Loucy (cell line): ENCODE measurements around the gene AVPR1A.

Experiments
- H2AFZ ChIP-seq: fragments of 200-600 bp; sonication (generic); 2 replicates; pipeline ENCODE4 v1.6.0; 2016; ENCODE audit warnings: antibody characterized with exemption, mild to moderate bottlenecking, low read length, moderate library complexity
- H3F3A ChIP-seq: fragments of 200-600 bp; 2 replicates; pipeline ENCODE4 v1.6.0; 2016; ENCODE audit warnings: antibody characterized with exemption, low read depth, mild to moderate bottlenecking
- H3K27me3 ChIP-seq: fragments of 200-600 bp; sonication (generic); 2 replicates; pipeline ENCODE4 v1.6.1; 2014; ENCODE audit warnings: low read length, mild to moderate bottlenecking; ENCODE audit not compliant: insufficient read depth, poor library complexity, severe bottlenecking
- H3K36me3 ChIP-seq: fragments of 200-600 bp; sonication (generic); 2 replicates; pipeline ENCODE4 v1.6.1; 2016; ENCODE audit warnings: low read length; ENCODE audit not compliant: insufficient read depth
- H3K4me1 ChIP-seq: fragments of 200-600 bp; sonication (generic); 2 replicates; pipeline ENCODE4 v1.5.1; 2014; ENCODE audit warnings: low read length, mild to moderate bottlenecking; ENCODE audit not compliant: insufficient read depth, poor library complexity, severe bottlenecking
- H3K4me2 ChIP-seq: fragments of 200-600 bp; sonication (generic); 2 replicates; pipeline ENCODE4 v1.6.0; 2014; ENCODE audit warnings: antibody characterized with exemption, low read length, low read depth, mild to moderate bottlenecking; ENCODE audit not compliant: poor library complexity, severe bottlenecking
- H3K4me3 ChIP-seq: fragments of 200-600 bp; sonication (generic); 2 replicates; pipeline ENCODE4 v1.5.1; 2014; ENCODE audit warnings: low read length, mild to moderate bottlenecking, mixed read lengths; ENCODE audit not compliant: poor library complexity, severe bottlenecking
- H3K79me2 ChIP-seq: fragments of 200-600 bp; sonication (generic); 2 replicates; pipeline ENCODE4 v1.6.1; 2014; ENCODE audit warnings: low read length; ENCODE audit not compliant: insufficient read depth
- H3K9ac ChIP-seq: fragments of 200-600 bp; sonication (generic); 2 replicates; pipeline ENCODE4 v1.6.0; 2014; ENCODE audit warnings: mild to moderate bottlenecking, low read depth, low read length, moderate library complexity; ENCODE audit not compliant: poor library complexity, severe bottlenecking
- H3K9me2 ChIP-seq: fragments of 200-600 bp; sonication (generic); replicated peaks from 2 replicates; pipeline ENCODE4 v1.6.1; 2016; ENCODE audit warnings: low read depth, low read length, mixed read lengths
- H3K9me3 ChIP-seq: fragments of 200-600 bp; sonication (generic); 2 replicates; pipeline ENCODE4 v1.6.1; 2014; ENCODE audit warnings: mild to moderate bottlenecking, antibody characterized with exemption, low read length, low read depth; ENCODE audit not compliant: insufficient read depth
- H4K20me1 ChIP-seq: fragments of 200-600 bp; sonication (generic); 2 replicates; pipeline ENCODE4 v1.6.0; 2014; ENCODE audit warnings: antibody characterized with exemption, low read length, mild to moderate bottlenecking; ENCODE audit not compliant: insufficient read depth, poor library complexity, severe bottlenecking
- EZH2phosphoT487 ChIP-seq: fragments of 200-600 bp; IDR thresholded peaks from 2 replicates; pipeline ENCODE4 v1.6.1; 2018; ENCODE audit warnings: antibody characterized with exemption, mild to moderate bottlenecking, moderate library complexity, borderline replicate concordance
- TF ChIP-seq, protein P1 (sequence below): fragments of 200-600 bp; sonication (generic); conservative IDR thresholded peaks from 2 replicates; pipeline ENCODE4 v1.5.1; 2014; ENCODE audit warnings: mild to moderate bottlenecking, antibody characterized with exemption, low read length

The AVPR1A gene

DNA sequence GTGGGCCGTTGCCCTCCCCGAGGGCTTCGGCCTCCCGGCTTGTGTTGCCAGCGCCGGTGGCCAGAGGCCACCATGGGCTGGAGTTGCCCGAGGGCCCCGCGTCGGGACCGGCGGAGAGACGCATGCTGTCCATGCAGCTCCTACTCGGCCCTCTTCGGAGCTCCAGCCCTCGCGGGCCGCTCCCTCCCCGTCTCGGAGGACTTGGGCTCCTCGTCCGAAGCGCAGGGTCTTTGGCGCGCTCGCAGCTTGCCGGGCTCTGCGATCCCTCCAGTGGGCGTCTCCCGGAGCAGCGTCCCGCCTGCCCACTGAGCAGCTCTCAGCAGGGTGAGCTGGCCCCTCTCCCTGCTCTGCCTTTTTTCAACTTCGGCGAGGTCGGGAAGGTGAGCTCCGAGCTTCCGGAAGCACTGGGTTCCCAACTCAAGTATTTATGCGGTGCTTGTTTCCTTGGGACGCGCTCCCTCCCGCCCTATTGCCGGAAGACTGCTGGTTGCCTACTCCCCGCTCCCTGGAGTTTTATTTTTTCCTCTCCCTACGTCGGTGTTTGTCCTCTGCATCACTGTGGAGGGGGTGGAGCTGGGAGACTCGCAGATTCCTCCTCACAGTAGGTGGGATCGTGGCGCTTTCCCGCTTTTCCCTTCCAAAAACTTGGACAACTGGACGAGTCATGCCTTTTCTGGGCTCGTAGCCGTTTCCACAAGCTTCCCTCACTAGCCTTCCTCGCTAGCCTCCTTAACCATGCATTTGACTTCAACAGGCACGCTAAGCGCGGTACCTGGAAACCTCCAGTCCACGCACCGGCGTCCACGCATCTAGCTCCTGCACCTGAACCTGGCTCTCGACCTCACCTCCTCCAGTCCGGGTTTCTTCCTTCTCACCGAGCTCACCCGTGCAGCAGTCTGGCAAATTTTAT, at the start of gene AVPR1A:
Gene AVPR1A, minus strand, starts transcription at position 489 of the 910 bp plus-strand sequence. Its CDS starts 365 bp downstream, at position 124.
- H3K9ac ChIP-seq = no peak within 1 kb of the TSS
- no peaks in the 10 kb centered on the region for H4K20me1 ChIP-seq
- no peaks in the 10 kb centered on the region for H3K4me1 ChIP-seq
- no peaks in the 10 kb centered on the region for H3K36me3 ChIP-seq
- H3F3A ChIP-seq = no peaks in the 10 kb centered on the region
- H3K27me3 ChIP-seq = no peaks in the 10 kb centered on the region
- no peaks in the 10 kb centered on the region for H3K9me3 ChIP-seq
- TF ChIP-seq, protein P1, sequence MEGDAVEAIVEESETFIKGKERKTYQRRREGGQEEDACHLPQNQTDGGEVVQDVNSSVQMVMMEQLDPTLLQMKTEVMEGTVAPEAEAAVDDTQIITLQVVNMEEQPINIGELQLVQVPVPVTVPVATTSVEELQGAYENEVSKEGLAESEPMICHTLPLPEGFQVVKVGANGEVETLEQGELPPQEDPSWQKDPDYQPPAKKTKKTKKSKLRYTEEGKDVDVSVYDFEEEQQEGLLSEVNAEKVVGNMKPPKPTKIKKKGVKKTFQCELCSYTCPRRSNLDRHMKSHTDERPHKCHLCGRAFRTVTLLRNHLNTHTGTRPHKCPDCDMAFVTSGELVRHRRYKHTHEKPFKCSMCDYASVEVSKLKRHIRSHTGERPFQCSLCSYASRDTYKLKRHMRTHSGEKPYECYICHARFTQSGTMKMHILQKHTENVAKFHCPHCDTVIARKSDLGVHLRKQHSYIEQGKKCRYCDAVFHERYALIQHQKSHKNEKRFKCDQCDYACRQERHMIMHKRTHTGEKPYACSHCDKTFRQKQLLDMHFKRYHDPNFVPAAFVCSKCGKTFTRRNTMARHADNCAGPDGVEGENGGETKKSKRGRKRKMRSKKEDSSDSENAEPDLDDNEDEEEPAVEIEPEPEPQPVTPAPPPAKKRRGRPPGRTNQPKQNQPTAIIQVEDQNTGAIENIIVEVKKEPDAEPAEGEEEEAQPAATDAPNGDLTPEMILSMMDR = no peak
- no peak for TF ChIP-seq EZH2phosphoT487
- peak within 1 kb of the TSS; percentile 64 for H3K4me2 ChIP-seq
- H2AFZ ChIP-seq = 0 out of 2 replicates have a peak within 1 kb of the TSS, but pooled peaks have one; percentile 7
- no peaks in the 10 kb centered on the region for H3K79me2 ChIP-seq
- H3K9me2 ChIP-seq = no peaks in the 10 kb centered on the region
- peak within 1 kb of the TSS; percentile 58 for H3K4me3 ChIP-seq

DNA sequence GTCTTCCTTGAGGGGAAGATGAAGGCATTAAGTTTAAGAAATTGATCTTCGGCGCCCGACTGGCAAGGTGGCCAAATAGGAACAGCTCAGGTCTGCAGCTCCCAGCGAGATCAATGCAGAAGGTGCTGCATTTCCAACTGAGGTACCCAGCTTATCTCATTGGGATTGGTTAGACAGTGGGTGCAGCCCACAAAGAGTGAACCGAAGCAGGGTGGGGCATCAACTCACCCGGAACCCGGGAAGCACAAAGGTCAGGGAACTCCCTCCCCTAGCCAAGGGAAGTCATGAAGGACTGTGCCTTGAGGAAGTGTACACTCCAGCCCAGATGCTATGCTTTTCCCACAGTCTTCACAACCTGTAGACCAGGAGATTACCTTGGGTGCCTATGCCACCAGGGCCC, 45.2 kb upstream of the AVPR1A start:
- no peak overlapping the region for H3K4me3 ChIP-seq
- no peak overlapping the region for H3K9ac ChIP-seq
- H3K9me3 ChIP-seq = no peaks in the 10 kb centered on the region; the same call in 1 of the 2 replicates
- H3F3A ChIP-seq = no peaks in the 10 kb centered on the region
- no peaks in the 10 kb centered on the region for H3K79me2 ChIP-seq
- no peaks in the 10 kb centered on the region for H3K4me1 ChIP-seq
- H3K36me3 ChIP-seq = no peaks in the 10 kb centered on the region
- no peaks in the 10 kb centered on the region for H3K9me2 ChIP-seq
- H4K20me1 ChIP-seq = no peaks in the 10 kb centered on the region
- no peaks in the 10 kb centered on the region for H3K27me3 ChIP-seq
- no peak overlapping the region for H3K4me2 ChIP-seq
- TF ChIP-seq, protein P1 = no peak
- TF ChIP-seq EZH2phosphoT487 = no peak
- H2AFZ ChIP-seq = no peak overlapping the region

DNA sequence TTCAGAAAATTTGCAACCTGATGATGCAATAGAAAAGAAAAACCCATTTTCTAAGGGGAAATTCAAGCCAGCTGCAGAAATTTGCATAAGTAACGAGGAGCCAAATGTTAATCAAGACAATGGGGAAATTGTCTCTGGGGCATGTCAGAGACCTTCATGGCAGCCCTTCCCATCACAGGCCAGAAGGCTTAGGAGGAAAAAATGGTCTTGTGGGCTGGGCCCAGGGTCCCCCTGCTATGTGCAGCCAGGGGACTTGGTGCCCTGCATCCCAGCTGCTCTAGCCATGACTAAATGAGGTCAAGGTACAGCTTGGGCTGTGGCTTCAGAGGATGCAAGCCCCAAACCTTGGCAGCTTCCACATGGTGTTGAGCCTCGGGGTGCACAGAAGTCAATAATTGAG, 28.2 kb upstream of the AVPR1A start:
- H3K9me3 ChIP-seq = peaks cover 21% of the 10 kb centered on the region
- H3K4me1 ChIP-seq = no peaks in the 10 kb centered on the region
- no peaks in the 10 kb centered on the region for H4K20me1 ChIP-seq

More for the DNA sequence above, 28.2 kb upstream of the AVPR1A start:
- Histone ChIP-seq H3K9ac (no peak overlapping the region), H2AFZ (no peak overlapping the region), H3K36me3 (no peaks in the 10 kb centered on the region), H3K9me2 (no peaks in the 10 kb centered on the region), H3K79me2 (no peaks in the 10 kb centered on the region), H3F3A (no peaks in the 10 kb centered on the region), H3K4me2 (no peak overlapping the region), H3K27me3 (no peaks in the 10 kb centered on the region), H3K4me3 (no peak overlapping the region)
- TF ChIP-seq, protein P1 = no peak
- no peak for TF ChIP-seq EZH2phosphoT487
